GM21515 (cell line): ENCODE results near the gene PYGO2.
A peak's percentile ranks its signal among the peaks of the same experiment; 100 is the strongest.
"Not testable (repeated sequence)": the region's sequence is repeated elsewhere in the genome, so short reads cannot be mapped to it uniquely, and the experiment has no call there.

Experiments used
- ATAC-seq: cut with Tn5 transposase; IDR thresholded peaks from one replicate; pipeline ENCODE4 v1.9.1; 2021; ENCODE audit not compliant: unreplicated experiment

The PYGO2 gene

GRCh38 chr1:154982897-154983648, 21.5 kb upstream of the PYGO2 start, which contains the start of gene FLAD1:
TSS of gene FLAD1 (plus strand) at chr1:154983344. CDS start at chr1:154983695, 351 bp downstream.
- peak; percentile 93 for ATAC-seq

GRCh38 chr1:154982341-154982740, 20.8 kb upstream of the PYGO2 start:
- ATAC-seq: no peak

GRCh38 chr1:154978360-154978759, 16.8 kb upstream of the PYGO2 start:
- no peak for ATAC-seq

GRCh38 chr1:154977762-154978161, 16.2 kb upstream of the PYGO2 start:
- not testable (repeated sequence) for ATAC-seq

GRCh38 chr1:154975409-154976059, 14.0 kb upstream of the PYGO2 start:
- ATAC-seq: no peak

GRCh38 chr1:154974808-154975408, 13.3 kb upstream of the PYGO2 start:
- peak; percentile 38 for ATAC-seq

- ATAC-seq: peak; percentile 72
These were observed 12.7 kb upstream of the PYGO2 start, which contains the start of gene CKS1B for GRCh38 chr1:154974102-154974807. TSS of gene CKS1B (plus strand) at chr1:154974681. CDS start at chr1:154974746, 65 bp downstream.

- no peak for ATAC-seq
These were observed 11.9 kb upstream of the PYGO2 start for GRCh38 chr1:154973344-154974101.

- ATAC-seq: no peak
These were observed 11.1 kb upstream of the PYGO2 start for GRCh38 chr1:154972517-154973343.

GRCh38 chr1:154972213-154972516, 10.6 kb upstream of the PYGO2 start:
- no peak for ATAC-seq

- ATAC-seq: no peak
These were observed 9.9 kb upstream of the PYGO2 start for GRCh38 chr1:154971341-154971998.

- no peak for ATAC-seq
These were observed 9.2 kb upstream of the PYGO2 start, which contains the start of gene SHC1 for GRCh38 chr1:154970631-154971340. TSS of gene SHC1 (minus strand) at chr1:154970747. CDS start at chr1:154970526, 221 bp downstream.

- ATAC-seq: no peak
These were observed 8.4 kb upstream of the PYGO2 start for GRCh38 chr1:154969860-154970452.

GRCh38 chr1:154969246-154969645, 7.7 kb upstream of the PYGO2 start:
- ATAC-seq: no peak

GRCh38 chr1:154968731-154969130, 7.1 kb upstream of the PYGO2 start:
- ATAC-seq: no peak

- ATAC-seq: no peak
These were observed 5.9 kb upstream of the PYGO2 start for GRCh38 chr1:154967331-154967950.

GRCh38 chr1:154966111-154966510, 4.5 kb upstream of the PYGO2 start:
- no peak for ATAC-seq

- no peak for ATAC-seq
These were observed 2.8 kb upstream of the PYGO2 start for GRCh38 chr1:154964359-154964758.
